ENCODE data around the gene PRKD1.
"Not testable (repeated sequence)": the region's sequence is repeated elsewhere in the genome, so short reads cannot be mapped to it uniquely, and the experiment has no call there.

Gene PRKD1

DNA sequence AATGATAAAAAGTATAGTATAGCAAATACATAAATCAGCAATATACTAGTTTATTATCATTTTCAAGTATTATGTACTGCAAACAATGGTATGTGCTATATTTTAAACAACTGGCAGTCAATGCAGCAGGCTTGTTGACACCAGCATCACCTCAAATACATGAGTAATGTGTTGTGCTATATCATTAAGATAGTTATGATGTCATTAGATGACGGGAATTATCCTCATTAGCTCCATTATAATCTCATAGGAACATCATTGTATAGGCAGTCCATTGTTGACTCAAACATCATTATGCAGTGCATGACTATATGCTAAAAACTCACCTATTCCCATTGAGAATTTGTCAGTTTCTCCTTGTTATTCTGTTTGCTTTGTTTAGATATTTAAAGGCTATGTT lies 85.4 kb downstream of the PRKD1 start:
- no peak for DNase-seq (ENCODE audit: low read depth)
- H3K4me3 ChIP-seq (ENCODE audit: low read length): no peak overlapping the region
- TF ChIP-seq, protein P1, sequence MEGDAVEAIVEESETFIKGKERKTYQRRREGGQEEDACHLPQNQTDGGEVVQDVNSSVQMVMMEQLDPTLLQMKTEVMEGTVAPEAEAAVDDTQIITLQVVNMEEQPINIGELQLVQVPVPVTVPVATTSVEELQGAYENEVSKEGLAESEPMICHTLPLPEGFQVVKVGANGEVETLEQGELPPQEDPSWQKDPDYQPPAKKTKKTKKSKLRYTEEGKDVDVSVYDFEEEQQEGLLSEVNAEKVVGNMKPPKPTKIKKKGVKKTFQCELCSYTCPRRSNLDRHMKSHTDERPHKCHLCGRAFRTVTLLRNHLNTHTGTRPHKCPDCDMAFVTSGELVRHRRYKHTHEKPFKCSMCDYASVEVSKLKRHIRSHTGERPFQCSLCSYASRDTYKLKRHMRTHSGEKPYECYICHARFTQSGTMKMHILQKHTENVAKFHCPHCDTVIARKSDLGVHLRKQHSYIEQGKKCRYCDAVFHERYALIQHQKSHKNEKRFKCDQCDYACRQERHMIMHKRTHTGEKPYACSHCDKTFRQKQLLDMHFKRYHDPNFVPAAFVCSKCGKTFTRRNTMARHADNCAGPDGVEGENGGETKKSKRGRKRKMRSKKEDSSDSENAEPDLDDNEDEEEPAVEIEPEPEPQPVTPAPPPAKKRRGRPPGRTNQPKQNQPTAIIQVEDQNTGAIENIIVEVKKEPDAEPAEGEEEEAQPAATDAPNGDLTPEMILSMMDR (conservative IDR thresholded peaks at IDR 0.05; ENCODE audit: low read length): no peak

DNA sequence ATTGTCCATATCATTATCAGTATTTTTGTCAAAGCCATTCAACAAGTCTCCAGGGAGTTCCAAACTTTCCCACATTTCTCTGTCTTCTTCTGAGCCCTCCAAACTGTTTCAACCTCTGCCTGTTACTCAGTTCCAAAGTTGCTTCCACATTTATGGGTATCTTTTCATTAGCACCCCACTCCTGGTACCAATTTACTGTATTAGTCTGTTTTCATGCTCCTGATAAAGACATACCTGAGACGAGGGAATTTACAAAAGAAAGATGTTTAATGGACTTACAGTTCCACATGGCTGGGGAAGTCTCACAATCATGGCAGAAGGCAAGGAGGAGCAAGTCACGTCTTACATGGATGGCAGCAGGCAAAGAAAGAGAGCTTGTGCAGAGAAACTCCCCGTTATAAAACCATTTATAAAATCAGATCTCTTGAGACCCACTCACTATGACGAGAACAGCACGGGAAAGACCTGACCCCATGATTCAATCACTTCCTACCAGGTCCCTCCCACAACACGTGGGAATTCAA lies 87.2 kb downstream of the PRKD1 start:
- H3K4me3 ChIP-seq (ENCODE audit: low read length); DNase-seq (ENCODE audit: low read depth): not testable (repeated sequence)

DNA sequence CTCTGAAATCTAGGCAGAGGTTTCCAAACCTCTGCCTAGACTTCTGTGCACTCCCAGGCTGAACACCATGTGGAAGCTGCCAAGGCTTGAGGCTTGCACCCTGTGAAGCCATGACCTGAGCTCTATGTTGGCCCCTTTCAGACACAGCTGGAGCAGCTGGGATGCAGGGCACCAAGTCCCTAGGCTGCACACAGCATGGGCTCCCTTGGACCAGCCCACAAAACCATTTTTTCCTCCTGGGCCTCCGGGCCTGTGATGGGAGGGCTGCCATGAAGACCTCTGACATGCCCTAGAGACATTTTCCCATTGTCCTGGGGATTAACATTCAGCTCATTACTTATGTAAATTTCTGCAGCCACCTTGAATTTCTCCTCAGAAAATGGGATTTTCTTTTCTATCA lies 88.0 kb downstream of the PRKD1 start:
- DNase-seq (ENCODE audit: low read depth); H3K4me3 ChIP-seq (ENCODE audit: low read length): not testable (repeated sequence)

DNA sequence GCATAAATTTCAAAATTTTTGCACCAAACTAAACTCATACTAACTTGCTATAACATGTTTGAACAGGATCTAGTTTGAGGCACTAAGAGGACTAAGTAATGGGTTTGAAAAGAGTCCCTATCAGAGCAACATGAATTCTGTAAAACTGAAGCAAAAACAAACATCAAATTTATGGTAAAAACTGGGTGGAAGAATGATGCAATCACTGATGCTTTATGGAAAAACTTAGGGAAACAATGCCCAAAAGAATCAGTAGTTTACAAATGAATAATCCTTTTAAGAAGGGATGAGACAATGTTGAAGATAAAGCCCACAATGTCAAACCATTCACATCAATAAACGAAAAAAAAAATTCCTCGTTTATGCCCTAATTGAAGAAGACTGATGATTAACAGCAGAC lies 88.9 kb downstream of the PRKD1 start:
- DNase-seq (ENCODE audit: low read depth): no peak
- H3K4me3 ChIP-seq (ENCODE audit: low read length): no peak overlapping the region
- TF ChIP-seq, protein P1 (conservative IDR thresholded peaks at IDR 0.05; ENCODE audit: low read length): no peak

DNA sequence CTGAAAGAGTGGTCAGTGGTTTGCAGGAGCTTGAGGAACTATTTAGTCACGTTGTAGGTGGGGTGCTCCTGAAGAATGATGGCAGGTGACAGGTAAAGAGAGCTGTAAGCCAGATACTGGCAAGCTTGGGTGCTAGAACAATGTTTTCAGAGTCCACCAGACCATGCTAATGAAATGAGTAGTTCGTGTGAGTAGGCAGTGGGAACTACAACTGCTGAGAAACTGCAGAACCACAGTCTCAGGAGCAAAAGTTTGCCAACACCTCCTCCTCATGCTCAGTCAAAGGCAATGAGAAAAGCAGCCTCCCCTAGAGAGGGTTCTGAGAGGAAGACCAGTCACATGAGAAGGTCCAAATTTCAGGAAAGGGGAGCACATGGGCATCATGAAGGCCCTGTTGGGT lies 91.3 kb downstream of the PRKD1 start:
- TF ChIP-seq, protein P1 (conservative IDR thresholded peaks at IDR 0.05; ENCODE audit: low read length): no peak
- DNase-seq (ENCODE audit: low read depth): no peak
- H3K4me3 ChIP-seq (ENCODE audit: low read length): no peak overlapping the region

DNA sequence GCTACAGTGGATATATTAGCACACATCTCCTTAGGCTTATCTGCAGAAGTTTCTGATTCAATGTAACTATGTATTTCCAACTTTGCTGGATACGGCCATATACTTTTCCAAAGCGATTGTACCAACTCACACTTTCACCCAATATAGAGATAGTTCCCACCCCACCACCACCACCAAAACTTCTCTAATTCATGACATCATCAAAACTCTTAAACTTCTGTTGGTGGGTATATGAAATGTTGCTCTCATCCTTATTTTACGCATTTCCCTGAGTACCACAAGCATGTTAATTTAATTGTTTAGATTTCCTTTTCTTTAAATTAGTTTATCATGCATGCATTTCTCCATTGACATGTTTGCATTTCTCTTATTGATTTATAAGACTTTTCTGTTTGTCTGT lies 95.6 kb downstream of the PRKD1 start:
- no peak overlapping the region for H3K4me3 ChIP-seq (ENCODE audit: low read length)
- TF ChIP-seq, protein P1 (conservative IDR thresholded peaks at IDR 0.05; ENCODE audit: low read length): no peak
- DNase-seq (ENCODE audit: low read depth): no peak

DNA sequence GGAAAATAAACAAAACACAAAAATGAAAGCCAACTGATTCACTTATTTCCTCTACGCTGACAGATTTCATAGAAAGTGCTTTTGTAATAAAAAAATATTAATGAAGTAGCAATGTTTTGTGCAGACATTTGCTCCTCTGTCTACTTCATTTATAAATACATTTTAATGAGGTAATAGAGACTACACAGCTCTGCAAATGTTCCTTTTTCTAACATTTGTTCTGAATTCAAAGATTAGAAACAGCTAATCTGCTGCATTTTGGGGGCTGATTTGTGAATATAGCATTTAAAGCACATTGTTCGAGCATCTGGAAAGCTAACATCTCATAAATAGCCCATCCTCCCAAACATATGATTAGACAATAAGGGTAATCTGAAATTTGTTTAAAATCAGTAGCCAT lies 97.8 kb downstream of the PRKD1 start:
- H3K4me3 ChIP-seq (ENCODE audit: low read length): no peak overlapping the region
- no peak for DNase-seq (ENCODE audit: low read depth)
- TF ChIP-seq, protein P1 (conservative IDR thresholded peaks at IDR 0.05; ENCODE audit: low read length): no peak

DNA sequence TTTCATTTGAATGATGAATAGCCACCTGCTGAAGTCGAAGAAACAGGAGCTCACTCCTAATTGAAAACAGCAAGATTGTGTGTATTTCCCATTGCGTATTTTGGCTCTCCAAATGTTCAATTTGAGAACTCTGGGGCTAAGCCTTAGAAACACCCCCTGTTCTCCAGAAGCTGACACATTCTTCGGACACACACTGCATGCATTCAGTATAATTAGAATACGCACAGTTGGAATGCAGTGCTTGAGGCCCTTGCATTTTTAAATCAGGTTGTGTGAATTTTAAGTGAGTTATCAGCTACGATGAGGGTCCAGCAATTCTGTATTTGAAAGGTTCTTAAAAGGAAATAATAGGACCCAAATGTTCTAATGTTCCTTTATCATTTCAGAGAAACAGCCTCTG lies 103.8 kb downstream of the PRKD1 start:
- no peak for DNase-seq (ENCODE audit: low read depth)
- H3K4me3 ChIP-seq (ENCODE audit: low read length): no peak overlapping the region
- TF ChIP-seq, protein P1 (conservative IDR thresholded peaks at IDR 0.05; ENCODE audit: low read length): no peak
